ENCODE measurements around the gene CGB7.

- TF ChIP-seq EP300 (IDR thresholded peaks at IDR 0.05), result no peak
- TF ChIP-seq CTCF (IDR thresholded peaks at IDR 0.05), result no peak
- no peak for TF ChIP-seq POLR2AphosphoS5 (IDR thresholded peaks at IDR 0.05)
These were observed 15.4 kb downstream of the CGB7 start for GRCh38 chr19:49042177-49042576.

Data from upper lobe of left lung (tissue), 4 donors.